GM21786 (cell line): ENCODE measurements around the gene CACNA1H.
"Not testable (repeated sequence)": the region's sequence is repeated elsewhere in the genome, so short reads cannot be mapped to it uniquely, and the experiment has no call there.

Experiments
- ATAC-seq: cut with Tn5 transposase; IDR thresholded peaks from one replicate; pipeline ENCODE4 v1.9.1; 2021; ENCODE audit not compliant: unreplicated experiment

CACNA1H gene

DNA sequence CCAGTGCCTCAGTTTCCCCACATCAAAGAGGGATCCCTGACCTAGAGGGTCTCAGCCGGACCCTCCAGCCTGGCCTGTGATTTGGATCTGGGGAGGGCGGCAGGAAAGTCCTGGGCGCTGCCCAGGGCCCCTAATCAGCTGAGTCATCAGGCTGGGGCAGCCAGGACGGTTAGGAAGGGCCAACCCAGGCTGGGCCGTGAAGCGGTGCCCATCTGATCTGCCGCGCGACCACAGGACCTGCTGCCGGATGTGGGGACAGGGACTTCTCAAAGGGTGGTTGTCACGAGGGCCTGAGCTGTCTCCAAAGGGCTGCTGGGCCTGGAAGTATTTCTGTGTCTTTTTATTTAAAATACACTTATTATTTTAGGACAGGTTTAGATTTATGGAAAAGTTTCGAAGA lies 92.0 kb downstream of the CACNA1H start:
- no peak for ATAC-seq

GRCh38 chr16:1245452-1246020 lies 92.6 kb downstream of the CACNA1H start:
- no peak for ATAC-seq

DNA sequence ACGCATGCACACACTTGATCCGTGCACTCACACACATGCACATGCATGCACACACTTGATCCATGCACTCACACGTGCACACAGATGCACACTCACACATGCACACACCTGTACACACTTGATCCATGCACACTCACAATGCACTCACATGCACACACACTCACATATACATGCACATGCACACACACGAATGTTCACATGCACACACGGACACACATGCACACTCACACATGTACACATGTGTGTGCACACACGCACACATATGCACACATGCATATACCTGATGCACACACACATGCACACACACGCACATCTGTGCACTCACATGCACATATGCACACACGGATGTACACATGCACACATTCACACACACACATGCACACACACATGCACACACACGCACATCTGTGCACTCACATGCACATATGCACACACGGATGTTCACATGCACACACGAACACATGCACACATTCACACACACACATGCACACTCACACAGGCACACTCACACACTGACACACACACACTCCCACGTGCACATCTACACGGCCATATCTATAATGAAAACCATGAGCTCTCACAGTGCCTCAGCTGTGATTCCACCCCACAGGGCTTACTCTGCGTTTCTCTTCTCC lies 95.1 kb downstream of the CACNA1H start:
- ATAC-seq: not testable (repeated sequence)

- not testable (repeated sequence) for ATAC-seq
Observed at GRCh38 chr16:1249031-1249755, 96.3 kb downstream of the CACNA1H start.

DNA sequence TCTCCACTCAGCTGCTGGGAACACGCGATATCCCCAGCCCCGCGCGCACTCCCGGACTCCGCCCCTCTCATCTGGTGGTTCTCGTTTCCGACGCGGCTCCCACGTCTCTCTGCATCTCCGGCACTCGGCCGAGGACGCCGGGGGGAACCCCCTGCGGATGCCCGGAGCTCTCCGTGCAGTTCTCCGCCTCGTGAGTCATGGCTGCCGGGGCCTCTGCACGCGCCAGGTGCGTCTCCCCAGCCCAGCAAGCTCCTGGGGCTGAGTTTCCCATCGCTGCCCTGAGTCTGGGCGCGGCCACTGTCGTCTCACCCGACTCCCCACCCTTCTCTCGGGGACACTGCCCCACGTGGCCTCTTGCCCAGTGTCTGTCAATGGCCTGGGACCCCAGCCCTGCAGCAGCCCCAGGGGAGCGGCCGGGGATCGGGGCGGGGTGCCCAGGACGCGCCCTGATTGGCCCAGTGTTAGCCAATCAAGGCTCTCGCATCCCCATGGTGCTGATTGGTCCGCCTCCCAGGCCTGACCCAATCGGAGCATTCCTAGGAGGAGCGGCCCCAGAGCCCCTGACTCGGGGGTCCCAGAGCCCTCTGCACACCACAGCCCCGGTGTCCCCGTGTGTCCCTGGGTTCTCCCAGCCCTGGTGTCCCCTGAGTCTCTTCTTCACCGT lies 100.9 kb downstream of the CACNA1H start:
- not testable (repeated sequence) for ATAC-seq

- ATAC-seq: not testable (repeated sequence)
Observed at GRCh38 chr16:1254821-1255220, 101.9 kb downstream of the CACNA1H start.

GRCh38 chr16:1255276-1256122 lies 102.6 kb downstream of the CACNA1H start, which contains the start of gene TPSD1:
TPSD1 (plus strand) TSS chr16:1256069; CDS start chr16:1256281, 212 bp downstream.
- not testable (repeated sequence) for ATAC-seq

GRCh38 chr16:1256296-1256873 lies 103.5 kb downstream of the CACNA1H start:
- not testable (repeated sequence) for ATAC-seq

- no peak for ATAC-seq
Observed at GRCh38 chr16:1256874-1257322, 104.0 kb downstream of the CACNA1H start.

DNA sequence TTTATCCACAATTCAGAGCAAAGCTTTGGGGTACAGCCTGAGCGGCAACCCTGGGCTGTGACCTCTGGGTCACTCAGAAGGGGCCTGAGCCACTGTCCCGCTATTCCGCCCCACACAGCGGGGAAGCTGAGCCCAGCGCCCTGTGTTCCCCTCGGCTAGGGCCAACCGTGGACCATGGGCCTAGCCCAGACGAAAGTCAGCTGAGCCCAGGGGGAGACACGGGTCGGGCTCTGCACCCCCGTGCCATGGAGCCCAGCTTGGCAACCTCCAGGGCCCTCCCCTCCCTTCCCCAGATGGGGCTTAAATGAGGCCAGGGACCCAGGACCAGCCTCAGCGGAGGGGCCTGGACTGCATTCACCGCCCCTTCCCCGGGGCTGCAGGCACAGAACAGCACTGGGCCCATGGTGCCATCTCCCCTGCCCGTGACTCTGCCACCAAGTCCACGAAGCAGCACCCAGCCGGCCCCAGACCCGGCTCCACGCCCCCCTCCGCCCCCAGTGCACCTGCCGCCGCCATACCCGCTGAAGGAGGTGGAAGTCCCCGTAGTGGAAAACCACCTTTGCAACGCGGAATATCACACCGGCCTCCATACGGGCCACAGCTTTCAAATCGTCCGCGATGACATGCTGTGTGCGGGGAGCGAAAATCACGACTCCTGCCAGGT lies 104.8 kb downstream of the CACNA1H start:
- no peak for ATAC-seq

- ATAC-seq: no peak
Observed at GRCh38 chr16:1258225-1258600, 105.3 kb downstream of the CACNA1H start.

- ATAC-seq: no peak
Observed at GRCh38 chr16:1258906-1259759, 106.2 kb downstream of the CACNA1H start.

GRCh38 chr16:1259760-1260068 lies 106.8 kb downstream of the CACNA1H start:
- ATAC-seq: no peak

- no peak for ATAC-seq
Observed at GRCh38 chr16:1260101-1260680, 107.3 kb downstream of the CACNA1H start.

- ATAC-seq: no peak
Observed at GRCh38 chr16:1261131-1261892, 108.4 kb downstream of the CACNA1H start.

GRCh38 chr16:1262210-1262845 lies 109.4 kb downstream of the CACNA1H start:
- ATAC-seq: no peak

GRCh38 chr16:1262846-1263221 lies 109.9 kb downstream of the CACNA1H start:
- ATAC-seq: no peak
